GM12878 (cell line): ENCODE results near the gene CLUH. TPM values are rescaled to one million over a fixed set of nuclear protein-coding genes. Genes with fewer than 3 reads are reported as not detected.

ENCODE experiments used
- ATAC-seq: fragments of 200-7000 bp; cut with Tn5 transposase; 3 replicates; pipeline ENCODE4 v1.9.1; 2020; ENCODE audit warnings: mild to moderate bottlenecking, moderate library complexity
- BruUV-seq: library from RNA; stranded (reverse); fragments of 400-500 nt; replicated peaks from 2 replicates; lab custom pipeline; 2021; lab: Mats Ljungman, UMichigan
- CTCF ChIA-PET: fragments of 300-600 bp; sonication (Branson Sonifier 250); formaldehyde crosslinking; extraction: SDS; loops from one replicate; lab custom pipeline; 2021; ENCODE audit warnings: inconsistent platforms; lab: Yijun Ruan, JAX
- POLR2A ChIA-PET: fragments of 350-600 bp; formaldehyde crosslinking; extraction: SDS; loops from one replicate; lab custom pipeline; 2021; ENCODE audit warnings: inconsistent platforms; lab: Charles Lee
- RAD21 ChIA-PET: fragments of 300-600 bp; sonication (Branson Sonifier 250); formaldehyde crosslinking; loops from one replicate; lab custom pipeline; 2023; ENCODE audit warnings: antibody characterized with exemption; ENCODE audit not compliant: unreplicated experiment; lab: Charles Lee
- SMC1A ChIA-PET: fragments of 300-600 bp; sonication (Branson Sonifier 250); formaldehyde crosslinking; loops from one replicate; lab custom pipeline; 2023; ENCODE audit not compliant: unreplicated experiment, uncharacterized antibody; lab: Charles Lee
- DNase-seq: peaks from one replicate; pipeline ENCODE4 v3.0.0-alpha.2; 2011; ENCODE audit warnings: low read depth, low spot score
- FAIRE-seq: peaks from 3 replicates; lab custom pipeline; 2011; peaks lifted over from hg19 to GRCh38; lab: Jason Lieb, UNC
- H2AFZ ChIP-seq: 2 replicates; pipeline ENCODE4 v1.6.0; 2011; ENCODE audit warnings: low read depth, low read length, control low read depth; ENCODE audit not compliant: control insufficient read depth
- H3K27ac ChIP-seq: 2 replicates; pipeline ENCODE4 v1.5.1; 2011; ENCODE audit warnings: control low read depth; ENCODE audit not compliant: control insufficient read depth, insufficient read depth
- H3K27me3 ChIP-seq, 2 experiments: replicated peaks in 1 of 2; 2 replicates each; pipeline versions ENCODE4 v1.6.0 to v1.6.1; 2011; ENCODE audit warnings: low read length in 1 of 2; ENCODE audit not compliant: control insufficient read depth in 2 of 2, insufficient read depth in 2 of 2
- H3K36me3 ChIP-seq, 2 experiments: 2 replicates each; pipeline ENCODE4 v1.5.1; 2011; ENCODE audit warnings: low read length in 1 of 2; ENCODE audit not compliant: control insufficient read depth in 2 of 2, insufficient read depth in 2 of 2
- H3K4me1 ChIP-seq: 2 replicates; pipeline ENCODE4 v1.6.1; 2011; ENCODE audit warnings: mild to moderate bottlenecking, low read length, moderate library complexity, mixed read lengths; ENCODE audit not compliant: control insufficient read depth, insufficient read depth
- H3K4me2 ChIP-seq: 2 replicates; pipeline ENCODE4 v1.6.0; 2011; ENCODE audit warnings: control low read depth; ENCODE audit not compliant: control insufficient read depth, insufficient read depth
- H3K4me3 ChIP-seq: fragments of 200-600 bp; sonication (generic); 2 replicates; pipeline ENCODE4 v1.5.1; 2016
- H3K79me2 ChIP-seq: 2 replicates; pipeline ENCODE4 v1.6.0; 2011; ENCODE audit warnings: low read length; ENCODE audit not compliant: control insufficient read depth, insufficient read depth
- H3K9ac ChIP-seq: 2 replicates; pipeline ENCODE4 v1.8.0; 2011; ENCODE audit warnings: low read length, control low read depth, mixed read lengths; ENCODE audit not compliant: control insufficient read depth, insufficient read depth
- H3K9me3 ChIP-seq: replicated peaks from 3 replicates; pipeline ENCODE4 v1.5.1; 2011; ENCODE audit warnings: mild to moderate bottlenecking, low read length; ENCODE audit not compliant: control insufficient read depth, insufficient read depth
- H4K20me1 ChIP-seq: 2 replicates; pipeline ENCODE4 v1.6.0; 2011; ENCODE audit not compliant: control insufficient read depth, insufficient read depth
- BHLHE40 ChIP-seq, 2 experiments: fragments of 450-650 bp in 1 of 2; IDR thresholded peaks; 2 replicates each; pipeline ENCODE4 v1.6.1; 2011 to 2017; ENCODE audit warnings: low read depth in 2 of 2, borderline replicate concordance in 1 of 2, improper control_type of control experiment in 1 of 2, low read length in 1 of 2, mild to moderate bottlenecking in 1 of 2
- CUX1 ChIP-seq: IDR thresholded peaks from 2 replicates; pipeline ENCODE4 v1.6.1; 2012; ENCODE audit warnings: improper control_type of control experiment, low read depth, low read length; ENCODE audit not compliant: insufficient replicate concordance
- EP300 ChIP-seq, 2 experiments: fragments of 150-350 bp in 1 of 2; IDR thresholded peaks; 2 replicates each; pipeline ENCODE4 v1.6.1; 2011 to 2012; ENCODE audit warnings: low read depth in 2 of 2, low read length in 2 of 2, borderline replicate concordance in 1 of 2, improper control_type of control experiment in 1 of 2, inconsistent platforms in 1 of 2; ENCODE audit not compliant: control insufficient read depth in 1 of 2
- FOS ChIP-seq: IDR thresholded peaks from 3 replicates; pipeline ENCODE4 v1.6.1; 2011; ENCODE audit warnings: borderline replicate concordance; ENCODE audit not compliant: insufficient read length; ENCODE audit errors: extremely low read depth
- MYC ChIP-seq: IDR thresholded peaks from 2 replicates; pipeline ENCODE4 v1.6.1; 2011; ENCODE audit warnings: mild to moderate bottlenecking, low read length, moderate library complexity, inconsistent platforms; ENCODE audit not compliant: insufficient read depth, insufficient replicate concordance, insufficient read length, severe bottlenecking
- NFYB ChIP-seq: IDR thresholded peaks from 2 replicates; pipeline ENCODE4 v1.6.1; 2011; ENCODE audit warnings: low read depth, mild to moderate bottlenecking, low read length, improper control_type of control experiment, moderate library complexity; ENCODE audit not compliant: insufficient read depth
- PAX8 ChIP-seq: fragments of 450-650 bp; IDR thresholded peaks from 2 replicates; pipeline ENCODE4 v1.6.1; 2017; ENCODE audit warnings: mild to moderate bottlenecking, moderate library complexity
- RBBP5 ChIP-seq: fragments of 200-600 bp; sonication (generic); conservative IDR thresholded peaks from 2 replicates; pipeline ENCODE4 v1.6.1; 2016
- SPI1 ChIP-seq: IDR thresholded peaks from 2 replicates; pipeline ENCODE4 v1.6.1; 2011; ENCODE audit warnings: low read depth, mild to moderate bottlenecking, low read length, moderate library complexity, borderline replicate concordance; ENCODE audit not compliant: insufficient read depth
- SUZ12 ChIP-seq: fragments of 200-600 bp; sonication (generic); IDR thresholded peaks from one replicate; pipeline ENCODE4 v1.6.1; 2018; ENCODE audit warnings: antibody characterized with exemption, mild to moderate bottlenecking; ENCODE audit not compliant: unreplicated experiment
- WRNIP1 ChIP-seq: IDR thresholded peaks from 2 replicates; pipeline ENCODE4 v1.6.1; 2011; ENCODE audit warnings: low read depth, low read length, improper control_type of control experiment, borderline replicate concordance
- ZNF24 ChIP-seq: fragments of 450-650 bp; IDR thresholded peaks from 2 replicates; pipeline ENCODE4 v1.6.1; 2017; ENCODE audit warnings: antibody characterized with exemption, mild to moderate bottlenecking
- WGBS: methylation state at CpG from one replicate; pipeline ENCODE4 v1.1.6; 2016; ENCODE audit warnings: low lambda C conversion rate; ENCODE audit not compliant: insufficient replicate concordance, insufficient coverage; ENCODE audit errors: missing lambda C conversion rate; 5-methylcytosine and 5-hydroxymethylcytosine counted together
- in situ Hi-C: fragments of 300-500 bp; cut with MboI; formaldehyde crosslinking; loops from 9 replicates; pipeline ENCODE4 v1.14.3; 2018; ENCODE audit warnings: mixed read lengths
- intact Hi-C: fragments of 100-400 bp; cut with micrococcal nuclease; formaldehyde crosslinking; loops from one replicate; pipeline ENCODE4 v1.14.2; 2022; ENCODE audit not compliant: unreplicated experiment
- polyA plus RNA-seq, 11 experiments: library from polyadenylated mRNA; depleted of rRNA in 4 of 11; unstranded in 6 of 11; stranded (reverse) in 5 of 11; fragments of >200 nt; fragmentation: Nextera tagmentation in 4 of 11; fragmentation: Illumina TruSeq in 1 of 11; extraction: Ambion mirVana in 4 of 11; extraction: Trizol in 1 of 11; gene quantifications; 1 replicate in 1 of 11; 2 replicates in 10 of 11; pipeline versions ENCODE4 v1.2.1 to v1.2.3, GENCODE V29; 2011 to 2016; ENCODE audit warnings: inconsistent platforms in 2 of 11, missing spikeins in 2 of 11, low read depth in 1 of 11
- total RNA-seq, 4 experiments: library from RNA; depleted of rRNA in 3 of 4; stranded (reverse); fragments of >200 nt in 3 of 4; fragmentation: Illumina TruSeq in 1 of 4; extraction: Trizol in 1 of 4; gene quantifications; 2 replicates each; pipeline versions ENCODE4 v1.2.1 to v1.2.3, GENCODE V29; 2013 to 2021
- TF ChIP-seq, protein P1 (sequence below): IDR thresholded peaks from 2 replicates; pipeline ENCODE4 v1.6.1; 2012; ENCODE audit warnings: low read depth, low read length, improper control_type of control experiment

CLUH gene
- total and polyA plus RNA-seq, 10 of the 15 experiments (the other 5 are each of a cell fraction or from before 2014, with no cell fraction given) = 0.11 to 147 (median 60.2) TPM

DNA sequence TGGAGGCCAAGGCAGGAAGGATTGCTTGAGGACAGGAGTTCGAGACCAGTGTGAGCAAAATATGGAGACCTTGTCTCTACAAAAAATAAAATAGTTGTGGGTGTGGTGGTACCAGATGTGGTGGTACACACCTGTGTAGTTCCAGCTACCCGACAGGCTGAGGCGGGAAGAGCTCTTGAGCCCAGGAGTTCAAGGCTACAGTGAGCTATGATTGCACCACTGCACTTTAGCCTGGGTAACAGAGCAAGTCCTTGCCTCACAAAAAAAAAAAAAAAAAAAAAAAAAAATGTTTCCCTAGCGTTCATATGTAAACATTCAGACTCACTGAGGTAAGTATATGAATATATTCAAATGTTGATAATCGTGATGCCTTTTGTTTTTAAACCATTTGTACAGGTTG, 39.5 kb downstream of the CLUH start:
- Histone ChIP-seq H3K36me3 (peaks cover 8 to 45% of the 10 kb centered on the region in 2 experiments), H3K4me1 (no peaks in the 10 kb centered on the region), H3K27ac (no peak overlapping the region), H3K9ac (no peak overlapping the region), H3K4me3 (no peak overlapping the region), H3K4me2 (no peak overlapping the region), H4K20me1 (no peaks in the 10 kb centered on the region), H3K9me3 (no peaks in the 10 kb centered on the region; the same call in 2 of the 3 replicates), H3K79me2 (no peaks in the 10 kb centered on the region), H2AFZ (no peak overlapping the region), H3K27me3 (no peaks in the 10 kb centered on the region)
- ChIA-PET RAD21 (no interaction called here), POLR2A (interaction anchor here (0.6 kb wide), 2 partner anchors 14 to 40 kb away, joined by 4 to 7 read pairs; no protein-coding TSS in a partner anchor), CTCF (no interaction called here), SMC1A (no interaction called here)
- ATAC-seq = no peak
- 100% methylated on average over 5 of the region's 5 CpGs for WGBS
- intact Hi-C loops = no loop called here
- TF ChIP-seq CUX1 (no peak), PAX8 (no peak), ZNF24 (no peak), EP300 (IDR thresholded peaks at IDR 0.05; ENCODE audit: borderline replicate concordance in 1 of 2, control insufficient read depth in 1 of 2, low read depth in 2 of 2, low read length in 2 of 2) (no peak), WRNIP1 (no peak), MYC (no peak), SUZ12 (no peak), SPI1 (no peak), BHLHE40 (IDR thresholded peaks at IDR 0.05; ENCODE audit: borderline replicate concordance in 1 of 2, low read depth in 2 of 2, low read length in 1 of 2) (no peak), FOS (no peak), RBBP5 (no peak), NFYB (no peak)
- TF ChIP-seq, protein P1, sequence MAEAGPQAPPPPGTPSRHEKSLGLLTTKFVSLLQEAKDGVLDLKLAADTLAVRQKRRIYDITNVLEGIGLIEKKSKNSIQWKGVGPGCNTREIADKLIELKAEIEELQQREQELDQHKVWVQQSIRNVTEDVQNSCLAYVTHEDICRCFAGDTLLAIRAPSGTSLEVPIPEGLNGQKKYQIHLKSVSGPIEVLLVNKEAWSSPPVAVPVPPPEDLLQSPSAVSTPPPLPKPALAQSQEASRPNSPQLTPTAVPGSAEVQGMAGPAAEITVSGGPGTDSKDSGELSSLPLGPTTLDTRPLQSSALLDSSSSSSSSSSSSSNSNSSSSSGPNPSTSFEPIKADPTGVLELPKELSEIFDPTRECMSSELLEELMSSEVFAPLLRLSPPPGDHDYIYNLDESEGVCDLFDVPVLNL = no peak
- BruUV-seq = no TSS peak
- in situ Hi-C loops = no loop called here
- DNase-seq = no peak
- no peak for FAIRE-seq
